NCI-H1105 treated with DMSO at 0.1 percent for 48 hours (cell line): ENCODE results near the gene MAN2A2.

Experiments used
- DNase-seq: peaks from one replicate; lab custom pipeline; 2025; lab: John Stamatoyannopoulos, UW

The MAN2A2 gene

GRCh38 chr15:90966262-90966661 is 63.2 kb downstream of the MAN2A2 start:
- no peak for DNase-seq

DNA sequence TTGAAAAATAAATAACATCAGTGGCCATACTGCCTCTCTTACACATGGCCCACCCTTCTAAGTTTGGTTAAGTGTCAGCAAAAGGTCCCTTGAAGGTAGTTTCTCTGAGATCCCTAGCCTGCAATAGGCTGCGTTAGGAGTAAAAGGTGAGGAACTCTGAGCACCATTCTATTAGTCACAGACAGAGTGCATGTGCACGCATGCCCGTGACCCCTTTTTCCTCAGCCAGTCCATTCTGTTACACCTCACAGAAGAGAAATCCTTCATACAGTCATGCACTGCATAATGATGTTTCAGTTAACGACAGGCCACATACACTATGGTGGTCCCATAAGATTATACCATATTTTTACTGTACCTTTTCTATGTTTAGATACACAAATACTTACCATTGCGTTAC is 64.1 kb downstream of the MAN2A2 start:
- no peak for DNase-seq

- DNase-seq = no peak
These were observed 65.3 kb downstream of the MAN2A2 start for GRCh38 chr15:90968434-90968833.

GRCh38 chr15:90970274-90970673 is 67.2 kb downstream of the MAN2A2 start:
- DNase-seq = no peak

DNA sequence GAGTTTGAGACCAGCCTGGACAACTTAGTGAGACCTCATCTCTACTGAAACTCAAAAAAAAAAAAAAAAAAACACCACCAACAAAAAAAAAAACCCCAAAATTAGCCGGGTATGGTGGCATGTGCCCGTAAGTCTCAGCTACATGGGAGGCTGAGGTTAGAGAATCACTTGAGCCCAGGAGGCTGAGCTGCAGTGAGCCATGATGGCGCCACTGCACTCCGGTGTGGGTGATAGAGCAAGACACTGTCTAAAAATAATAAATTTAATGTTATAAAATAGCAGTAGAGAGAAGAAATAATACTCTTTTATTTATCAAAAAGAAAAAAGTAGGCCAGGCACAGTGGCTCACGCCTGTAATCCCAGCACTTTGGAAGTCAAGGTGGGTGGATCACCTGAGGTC is 69.0 kb downstream of the MAN2A2 start:
- no peak for DNase-seq
